CD4-positive, alpha-beta T cell treated with Interleukin-21 for 1 hour (primary cell): ENCODE measurements around the gene MAGEA1.
"Not testable (repeated sequence)": the region's sequence is repeated elsewhere in the genome, so short reads cannot be mapped to it uniquely, and the experiment has no call there.

Experiments
- DNase-seq: peaks from one replicate; pipeline ENCODE4 v3.0.0-alpha.2; 2020

Gene MAGEA1, protein sequence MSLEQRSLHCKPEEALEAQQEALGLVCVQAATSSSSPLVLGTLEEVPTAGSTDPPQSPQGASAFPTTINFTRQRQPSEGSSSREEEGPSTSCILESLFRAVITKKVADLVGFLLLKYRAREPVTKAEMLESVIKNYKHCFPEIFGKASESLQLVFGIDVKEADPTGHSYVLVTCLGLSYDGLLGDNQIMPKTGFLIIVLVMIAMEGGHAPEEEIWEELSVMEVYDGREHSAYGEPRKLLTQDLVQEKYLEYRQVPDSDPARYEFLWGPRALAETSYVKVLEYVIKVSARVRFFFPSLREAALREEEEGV

DNA sequence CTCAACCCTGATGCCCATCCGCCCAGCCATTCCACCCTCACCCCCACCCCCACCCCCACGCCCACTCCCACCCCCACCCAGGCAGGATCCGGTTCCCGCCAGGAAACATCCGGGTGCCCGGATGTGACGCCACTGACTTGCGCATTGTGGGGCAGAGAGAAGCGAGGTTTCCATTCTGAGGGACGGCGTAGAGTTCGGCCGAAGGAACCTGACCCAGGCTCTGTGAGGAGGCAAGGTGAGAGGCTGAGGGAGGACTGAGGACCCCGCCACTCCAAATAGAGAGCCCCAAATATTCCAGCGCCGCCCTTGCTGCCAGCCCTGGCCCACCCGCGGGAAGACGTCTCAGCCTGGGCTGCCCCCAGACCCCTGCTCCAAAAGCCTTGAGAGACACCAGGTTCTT is at the start of gene MAGEA1:
TSS of gene MAGEA1 (plus strand) at position 154 of the 400 bp plus-strand sequence. CDS start 3,106 bp downstream, outside the sequence.
- DNase-seq = no peak

DNA sequence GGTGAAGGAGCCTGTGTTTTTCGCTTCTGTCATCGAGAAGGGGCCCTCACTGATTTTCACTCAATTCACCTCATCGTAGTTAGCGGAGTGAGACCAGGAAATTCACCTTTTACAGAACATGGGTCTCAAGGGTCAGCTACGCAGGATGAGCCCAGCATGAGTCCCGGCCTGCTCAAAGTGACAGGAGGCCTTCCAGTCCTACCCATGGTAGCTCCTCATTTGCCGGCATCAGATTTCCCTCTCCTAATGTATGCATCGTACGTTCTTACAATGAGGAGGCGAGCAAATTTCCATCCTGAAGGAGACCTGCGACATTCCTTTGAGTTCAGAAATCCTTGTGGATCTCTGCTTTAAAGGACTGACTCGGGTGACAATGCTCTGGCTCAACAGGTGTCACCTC is 46.2 kb upstream of the MAGEA1 start:
- DNase-seq = not testable (repeated sequence)

DNA sequence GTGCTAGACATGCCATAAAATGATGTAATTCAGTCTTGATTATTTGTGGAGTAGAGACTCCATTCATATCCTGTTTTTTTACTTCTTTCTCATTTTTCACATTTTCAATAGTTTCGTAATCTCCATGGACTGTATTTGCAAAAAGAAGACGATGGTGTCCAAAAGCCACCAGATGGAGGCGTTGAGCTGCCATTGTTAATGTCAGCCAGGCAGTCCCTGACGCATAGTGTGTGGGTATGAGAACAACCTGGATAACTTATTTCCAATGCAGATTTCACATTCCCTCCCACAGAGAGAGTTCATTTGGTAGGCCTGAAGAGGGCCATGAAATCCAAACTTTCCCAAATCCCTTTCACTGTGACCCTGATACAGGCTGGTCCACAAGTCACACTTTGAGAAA is 40.0 kb upstream of the MAGEA1 start:
- DNase-seq = not testable (repeated sequence)

DNA sequence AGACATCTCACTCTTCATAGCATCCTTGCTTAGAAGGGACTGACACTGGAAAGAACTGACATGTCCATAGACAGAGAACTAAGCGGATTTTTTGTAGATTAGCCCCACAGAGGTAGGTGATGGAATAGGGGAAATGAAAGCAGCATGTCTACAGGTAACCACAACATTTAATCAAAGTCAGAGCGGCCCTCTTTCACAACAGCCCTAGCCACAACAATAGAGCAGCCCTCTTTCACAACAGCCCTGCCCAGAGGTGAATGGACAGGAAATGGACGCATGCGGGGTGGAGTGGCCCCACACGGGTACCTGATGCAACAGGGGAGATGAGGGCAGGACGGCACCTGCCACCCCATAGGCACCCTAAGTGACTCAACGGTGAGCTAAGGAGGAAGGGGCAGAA is 32.8 kb upstream of the MAGEA1 start:
- not testable (repeated sequence) for DNase-seq

DNA sequence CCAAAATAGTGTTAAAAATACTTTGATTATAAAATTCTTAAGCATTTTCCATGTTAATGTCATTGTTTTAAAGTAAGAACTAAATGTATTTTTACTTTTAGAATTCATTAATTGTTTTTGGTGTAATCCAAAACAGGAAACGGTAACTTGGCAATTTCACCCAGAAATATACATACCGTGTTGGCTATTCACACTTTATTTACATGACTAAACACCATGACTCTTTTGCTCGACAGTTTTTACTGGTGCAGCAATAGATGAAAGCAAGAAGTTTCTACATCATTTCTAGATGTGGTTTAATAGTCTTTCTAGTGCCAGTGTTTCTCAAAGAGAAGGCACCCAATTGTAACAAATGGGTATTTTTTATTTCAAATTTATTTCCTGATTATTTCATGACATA is 25.6 kb upstream of the MAGEA1 start:
- no peak for DNase-seq

DNA sequence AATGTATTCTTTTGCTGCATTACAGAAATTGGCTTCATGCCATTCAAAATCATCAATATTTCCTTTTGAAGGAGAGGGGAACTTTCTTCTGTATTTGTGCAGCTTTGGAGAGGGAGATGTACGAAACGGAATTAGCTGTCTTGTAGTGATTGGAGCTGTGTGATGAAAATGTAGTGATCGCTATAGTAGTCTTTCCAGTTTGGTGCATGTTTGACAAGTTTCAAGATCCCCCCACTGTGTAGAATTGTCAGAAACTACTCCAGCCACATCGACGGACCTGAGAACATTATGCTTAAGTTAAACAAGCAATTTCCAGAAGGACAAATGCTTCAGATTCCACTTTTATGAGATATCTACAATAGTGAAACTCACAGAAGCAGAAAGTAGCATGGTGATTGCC is 21.6 kb upstream of the MAGEA1 start:
- no peak for DNase-seq

DNA sequence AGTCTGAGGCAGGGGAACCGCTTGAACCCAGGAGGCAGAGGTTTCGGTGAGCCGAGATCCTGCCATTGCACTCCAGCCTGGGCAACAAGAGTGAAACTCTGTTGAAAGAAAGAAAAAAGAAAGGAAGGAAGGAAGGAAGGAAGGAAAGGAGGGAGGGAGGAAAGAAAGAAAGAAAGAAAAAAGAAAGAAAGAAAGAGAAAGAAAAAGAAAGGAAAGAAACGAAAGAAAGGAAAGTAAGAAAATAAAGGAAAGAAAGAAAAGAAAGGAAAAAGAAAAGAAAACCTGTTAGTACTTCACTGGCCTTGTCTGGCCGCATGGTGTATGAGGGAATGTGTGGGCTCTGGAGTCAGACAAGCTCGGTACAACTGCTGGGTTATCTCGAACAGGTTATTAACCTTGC is 20.8 kb upstream of the MAGEA1 start:
- no peak for DNase-seq

DNA sequence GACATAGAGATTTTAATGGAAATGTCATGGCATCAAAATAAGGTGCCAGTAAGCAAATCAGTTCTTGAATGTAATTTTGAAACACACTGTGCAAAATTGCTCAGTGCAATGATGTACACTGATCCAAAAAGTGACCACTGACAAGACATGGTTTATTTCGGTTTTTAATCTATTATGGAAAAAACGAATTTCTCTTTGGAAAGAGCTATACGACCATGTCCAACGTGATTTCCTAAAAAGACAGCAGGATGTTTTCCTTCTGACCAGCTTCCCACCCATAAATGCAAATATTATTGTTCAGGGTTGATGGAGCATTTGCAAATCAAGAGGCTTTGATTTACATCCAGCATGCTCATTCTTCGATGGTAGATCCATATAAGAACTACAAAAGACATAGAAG is 17.1 kb upstream of the MAGEA1 start:
- DNase-seq = no peak

DNA sequence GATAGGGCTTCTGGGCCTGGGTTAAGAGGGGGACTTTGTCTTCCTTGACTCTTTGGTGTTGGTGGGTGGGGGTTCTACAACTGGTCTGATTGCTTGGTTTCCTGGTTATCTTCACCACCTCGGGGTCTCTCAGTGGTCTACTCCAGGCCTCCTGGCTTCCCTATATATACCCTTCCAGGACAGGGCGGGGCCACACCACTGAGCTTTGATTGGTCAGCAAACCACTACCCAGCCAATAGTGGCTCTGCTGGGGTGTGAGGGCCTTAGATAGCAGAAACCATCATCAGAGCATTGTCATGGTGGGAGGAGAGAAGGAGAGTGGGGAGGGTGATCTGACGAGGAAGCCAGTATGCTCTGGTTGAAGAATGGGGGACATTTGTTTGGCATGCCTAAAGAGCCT is 14.4 kb upstream of the MAGEA1 start:
- no peak for DNase-seq

DNA sequence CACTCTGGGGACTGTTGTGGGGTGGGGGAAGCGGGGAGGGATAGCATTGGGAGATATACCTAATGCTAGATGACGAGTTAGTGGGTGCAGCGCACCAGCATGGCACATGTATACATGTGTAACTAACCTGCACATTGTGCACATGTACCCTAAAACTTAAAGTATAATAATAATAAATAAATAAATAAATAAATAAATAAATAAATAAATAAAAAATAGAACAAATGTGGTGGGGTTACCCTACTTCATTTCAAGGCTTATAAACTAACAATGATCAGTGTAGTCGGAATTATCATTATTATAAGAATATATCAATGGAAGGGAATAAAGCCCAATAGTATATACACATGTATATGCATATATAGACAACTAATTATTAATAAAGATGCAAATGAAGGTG is 10.7 kb upstream of the MAGEA1 start:
- not testable (repeated sequence) for DNase-seq

DNA sequence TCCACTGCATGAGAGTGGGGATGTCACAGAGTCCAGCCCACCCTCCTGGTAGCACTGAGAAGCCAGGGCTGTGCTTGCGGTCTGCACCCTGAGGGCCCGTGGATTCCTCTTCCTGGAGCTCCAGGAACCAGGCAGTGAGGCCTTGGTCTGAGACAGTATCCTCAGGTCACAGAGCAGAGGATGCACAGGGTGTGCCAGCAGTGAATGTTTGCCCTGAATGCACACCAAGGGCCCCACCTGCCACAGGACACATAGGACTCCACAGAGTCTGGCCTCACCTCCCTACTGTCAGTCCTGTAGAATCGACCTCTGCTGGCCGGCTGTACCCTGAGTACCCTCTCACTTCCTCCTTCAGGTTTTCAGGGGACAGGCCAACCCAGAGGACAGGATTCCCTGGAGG is 2.7 kb downstream of the MAGEA1 start:
- DNase-seq = no peak

DNA sequence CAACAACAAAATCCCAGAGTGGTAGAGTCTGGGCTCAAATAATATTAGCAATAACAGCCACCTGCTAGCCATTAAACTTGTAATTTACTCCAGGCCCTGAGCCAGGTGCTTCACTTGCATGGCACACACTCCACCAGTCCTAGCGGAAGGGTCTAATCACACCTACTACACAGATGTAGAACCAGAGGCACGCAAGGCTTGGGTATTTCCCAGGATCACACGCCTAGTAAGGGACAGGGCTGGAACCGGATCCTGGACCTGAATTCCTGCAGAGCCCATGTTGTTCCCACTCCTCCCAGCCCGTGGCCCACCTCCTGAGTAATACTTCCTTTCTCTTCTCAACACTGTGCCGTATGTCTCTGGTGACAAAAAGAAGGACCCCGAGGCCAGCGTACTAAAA is 5.7 kb downstream of the MAGEA1 start:
- DNase-seq = no peak

DNA sequence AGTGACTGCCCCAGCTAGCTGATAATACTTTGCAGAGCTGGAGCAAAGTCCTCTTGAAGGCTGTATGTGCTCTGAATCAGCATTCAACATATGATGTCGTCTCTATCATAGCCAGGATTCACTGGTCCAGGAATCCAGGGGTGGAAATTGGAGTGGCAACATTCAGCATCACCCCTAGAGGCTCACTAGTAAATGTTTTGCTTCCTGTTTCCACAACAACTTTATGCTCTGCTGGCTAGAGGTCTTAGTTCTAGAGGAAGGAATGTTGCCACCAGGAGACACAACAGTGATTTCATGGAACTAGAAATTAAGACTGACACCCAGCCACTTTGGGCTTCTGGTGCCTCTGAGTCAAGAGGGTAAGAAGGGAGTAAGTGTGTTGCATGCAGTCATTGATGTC is 11.3 kb downstream of the MAGEA1 start:
- DNase-seq = no peak

DNA sequence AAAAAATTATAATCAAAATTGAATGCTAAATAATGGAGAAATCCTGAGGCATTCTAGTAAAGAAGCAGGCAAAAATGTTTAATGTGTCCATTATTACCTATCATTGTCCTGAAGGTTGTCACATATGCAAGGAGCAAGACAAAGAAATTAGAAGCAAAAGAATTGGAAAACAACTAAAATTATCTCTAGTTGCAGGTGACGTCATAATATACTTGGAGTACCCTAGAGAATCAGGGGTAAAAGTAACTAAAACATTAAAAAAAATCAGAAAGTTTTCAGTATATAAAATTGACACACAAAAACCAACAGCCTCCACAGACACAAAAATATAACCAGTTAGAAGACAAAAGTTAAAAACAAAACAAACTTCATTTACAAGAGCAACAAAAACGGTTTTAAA is 21.4 kb downstream of the MAGEA1 start:
- DNase-seq = no peak

DNA sequence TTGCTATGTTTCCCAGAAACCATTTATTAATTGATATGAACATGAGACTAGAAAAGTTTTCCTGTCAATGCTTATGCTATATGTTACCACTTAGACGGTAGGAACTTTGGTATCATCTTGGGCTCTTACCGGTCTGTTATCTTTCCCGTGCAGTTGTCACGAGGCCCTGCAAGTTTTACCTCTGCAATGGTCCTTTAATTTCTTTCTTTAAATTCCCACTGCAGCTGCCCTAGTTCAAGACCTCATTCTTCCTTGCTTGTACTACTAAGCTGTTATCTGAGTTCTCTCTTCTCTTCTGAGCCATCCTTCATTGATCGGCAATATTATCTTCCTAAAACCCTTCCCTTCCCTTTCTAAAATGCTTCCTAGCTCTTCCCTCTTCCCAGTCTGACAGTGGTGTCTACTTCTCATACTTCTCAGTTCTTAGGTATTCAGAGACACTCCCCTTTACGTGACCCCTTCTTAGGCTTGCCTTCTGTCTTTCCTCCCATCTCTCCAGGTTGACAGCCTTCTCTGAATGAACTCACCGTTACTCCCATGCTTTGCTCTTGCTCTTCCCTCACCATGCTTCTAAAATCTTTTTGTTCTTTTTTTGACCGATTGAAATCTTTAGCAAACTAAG is 27.5 kb downstream of the MAGEA1 start:
- DNase-seq = no peak

DNA sequence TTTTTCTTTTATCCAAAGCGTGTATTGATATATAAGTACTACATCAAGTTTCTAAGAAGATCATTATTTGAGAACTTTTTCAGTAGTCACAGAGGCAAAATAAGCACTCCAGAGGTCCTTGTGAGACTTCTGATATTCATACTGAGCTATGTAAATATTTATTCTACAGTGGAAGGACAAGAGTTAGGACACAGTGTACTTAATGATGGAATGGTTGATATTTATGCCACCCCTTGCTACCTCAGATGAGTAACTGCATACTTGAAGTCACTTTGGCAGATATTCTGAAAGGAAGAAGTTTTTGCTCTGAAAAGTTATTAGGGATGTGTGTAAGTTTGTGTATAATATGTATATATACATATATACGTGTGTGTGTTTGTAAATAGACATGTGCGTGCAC is 30.3 kb downstream of the MAGEA1 start:
- no peak for DNase-seq

DNA sequence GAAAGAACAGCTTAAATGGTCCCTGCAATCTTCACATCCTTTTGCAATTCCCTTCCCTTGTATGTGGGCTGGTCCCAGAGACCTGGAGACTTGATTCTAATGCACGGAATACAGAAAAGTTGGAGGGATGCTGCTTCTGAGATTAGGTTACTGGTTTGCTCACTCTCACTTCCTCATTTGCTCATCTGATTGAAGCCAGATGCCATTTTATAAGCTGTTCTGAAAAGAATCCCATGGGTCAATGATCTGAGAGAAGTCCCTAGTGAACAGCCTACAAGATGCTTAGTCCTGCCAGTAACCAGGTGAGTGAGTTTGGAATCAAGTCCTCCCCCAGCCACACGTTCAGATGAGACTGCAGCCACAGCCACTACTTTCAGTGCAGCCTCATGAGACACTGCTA is 35.9 kb downstream of the MAGEA1 start:
- DNase-seq = no peak

DNA sequence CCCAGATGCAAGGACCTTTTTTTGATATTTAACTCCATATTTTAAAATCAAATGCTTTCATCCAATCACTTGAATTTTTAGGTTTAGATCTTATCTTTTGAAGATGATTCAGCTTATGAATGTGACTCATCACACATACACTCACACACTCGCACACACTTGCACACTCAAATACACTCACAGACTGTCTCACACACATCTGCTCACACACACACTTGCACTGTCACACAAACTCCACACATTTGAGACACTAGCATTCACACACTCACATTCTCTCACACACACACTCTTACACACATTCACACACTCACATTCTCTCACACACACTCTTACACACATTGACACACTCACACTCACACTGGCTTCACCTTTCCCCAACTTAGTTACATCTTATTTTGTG is 37.8 kb downstream of the MAGEA1 start:
- no peak for DNase-seq

DNA sequence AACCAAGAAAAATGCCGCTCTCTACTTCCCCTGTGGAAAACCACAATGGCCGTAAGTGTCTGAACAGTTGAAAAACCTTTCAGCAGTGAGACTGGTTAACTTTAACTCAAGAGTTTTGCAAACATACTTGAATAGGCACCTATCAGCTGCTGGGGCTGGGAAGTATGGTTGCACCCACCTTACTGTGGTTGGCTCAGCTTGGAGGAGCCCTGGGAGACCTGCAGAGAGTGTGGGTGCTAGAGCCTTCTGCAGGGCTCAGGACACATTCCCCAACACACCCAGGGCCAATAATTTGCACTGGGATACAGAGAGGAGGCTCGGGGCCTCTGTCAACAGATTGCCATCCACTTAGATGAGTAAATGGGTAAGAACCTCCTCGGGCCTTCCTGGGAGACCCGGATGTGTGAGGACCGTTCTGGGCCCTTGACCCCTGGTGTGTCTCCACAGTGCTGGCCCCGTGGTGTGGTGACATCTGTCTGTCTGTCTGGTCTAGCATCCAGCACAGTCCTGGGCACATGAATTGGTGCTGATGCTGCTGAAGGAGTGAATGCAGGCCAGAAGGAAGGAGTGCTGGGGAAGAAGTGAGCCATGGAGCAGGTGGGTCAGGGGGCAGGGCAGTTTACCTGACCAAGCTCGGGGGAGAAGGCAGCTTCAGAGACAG is 46.5 kb downstream of the MAGEA1 start:
- DNase-seq = no peak

DNA sequence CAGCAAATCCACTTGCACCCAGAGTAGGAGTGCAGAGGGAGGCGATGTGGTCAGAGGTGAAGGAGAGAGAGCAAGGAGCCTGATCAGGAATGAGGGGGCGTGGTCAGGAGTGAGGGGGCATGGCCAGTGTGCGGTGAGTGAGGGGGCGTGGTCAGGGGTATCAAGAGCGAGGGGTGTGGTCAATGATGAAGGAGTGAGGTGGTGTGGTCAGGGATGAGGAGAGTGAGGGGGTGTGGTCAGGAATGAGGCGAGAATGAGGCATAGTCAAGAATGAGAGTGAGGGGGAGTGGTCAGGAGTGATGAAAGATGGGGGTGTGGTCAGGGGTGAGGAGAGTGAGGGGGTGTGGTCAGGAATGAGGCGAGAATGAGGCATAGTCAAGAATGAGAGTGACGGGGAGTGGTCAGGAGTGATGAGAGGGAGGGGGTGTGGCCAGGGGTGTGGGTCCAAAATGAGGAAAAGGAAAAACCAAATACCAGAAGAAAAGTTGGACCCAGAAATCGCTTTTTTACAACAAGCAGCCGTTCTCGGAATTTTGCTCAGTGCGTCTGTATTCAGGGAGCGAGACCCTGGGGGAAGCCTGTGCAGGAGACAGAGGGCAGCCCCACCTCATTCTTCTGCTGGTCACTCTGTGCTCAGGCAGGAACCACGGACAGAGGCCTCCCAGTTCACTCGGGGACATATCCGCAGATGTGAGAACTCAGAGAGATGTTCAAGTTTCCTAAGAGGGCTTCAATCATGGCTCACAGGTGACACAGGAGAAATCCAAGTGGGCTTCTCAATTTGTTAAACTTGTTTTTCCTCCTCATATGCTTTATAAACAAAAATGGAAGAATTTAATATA is 47.5 kb downstream of the MAGEA1 start:
- DNase-seq = no peak
